ENCODE measurements around the gene ADAMTS9.

DNA sequence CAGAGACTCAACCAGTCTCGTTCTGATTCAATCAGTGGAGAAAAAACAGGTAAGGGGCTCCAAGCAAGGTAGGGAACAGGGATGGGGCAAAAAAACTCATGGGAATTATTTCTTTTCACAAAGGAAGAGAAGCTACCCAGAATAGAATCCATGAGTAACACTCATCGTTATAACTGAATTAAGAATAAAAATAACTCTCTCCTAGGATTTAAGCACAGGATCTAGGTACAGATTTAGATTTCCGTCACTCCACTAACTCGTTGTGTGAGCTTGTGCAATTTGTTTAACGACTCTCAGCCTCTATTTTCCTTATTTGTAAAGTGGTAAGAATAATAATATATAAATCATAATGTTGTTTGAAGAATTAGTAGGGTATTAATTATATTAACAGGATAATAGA lies 68.6 kb downstream of the ADAMTS9 start:
- no peak for TF ChIP-seq CTCF (IDR thresholded peaks at IDR 0.05)
- TF ChIP-seq POLR2A (IDR thresholded peaks at IDR 0.05) = no peak
